ENCODE measurements around the gene PLA2G4F. TPM values are rescaled to one million over a fixed set of nuclear protein-coding genes. Genes with fewer than 3 reads are reported as not detected.

The PLA2G4F gene
- total RNA-seq, 1 donor from 2014 or later, result 35.1 TPM

GRCh38 chr15:42104095-42104891 lies 52.1 kb downstream of the PLA2G4F start:
- H3K27ac ChIP-seq, result no peak overlapping the region
- intact Hi-C loops (cut with DNase I), result no loop called here

GRCh38 chr15:42102646-42103235 lies 53.7 kb downstream of the PLA2G4F start:
- intact Hi-C loops (cut with DNase I), result no loop called here
- Histone ChIP-seq H3K4me1 (no peaks in the 10 kb centered on the region), H3K27me3 (no peaks in the 10 kb centered on the region), H3K27ac (no peak overlapping the region), H3K4me3 (no peak overlapping the region), H3K9me3 (no peaks in the 10 kb centered on the region), H3K36me3 (no peaks in the 10 kb centered on the region)
- DNase-seq (ENCODE audit: extremely low spot score in 2 of 2), result no peak
- no peak for TF ChIP-seq POLR2A (IDR thresholded peaks at IDR 0.05)
- TF ChIP-seq CTCF (IDR thresholded peaks at IDR 0.05), result no peak
- no peak for TF ChIP-seq POLR2AphosphoS5 (IDR thresholded peaks at IDR 0.05; ENCODE audit: insufficient read depth in 1 of 2, low read depth in 1 of 2)

More at GRCh38 chr15:42104095-42104891, 52.1 kb downstream of the PLA2G4F start:
- no peaks in the 10 kb centered on the region for H3K36me3 ChIP-seq
- H3K9me3 ChIP-seq, result no peaks in the 10 kb centered on the region
- TF ChIP-seq POLR2AphosphoS5 (IDR thresholded peaks at IDR 0.05; ENCODE audit: insufficient read depth in 1 of 2, low read depth in 1 of 2) (no peak), POLR2A (IDR thresholded peaks at IDR 0.05) (no peak), CTCF (IDR thresholded peaks at IDR 0.05) (no peak)
- DNase-seq (ENCODE audit: extremely low spot score in 2 of 2), result no peak
- no peak overlapping the region for H3K4me3 ChIP-seq
- no peaks in the 10 kb centered on the region for H3K27me3 ChIP-seq
- no peaks in the 10 kb centered on the region for H3K4me1 ChIP-seq

GRCh38 chr15:42101861-42102260 lies 54.6 kb downstream of the PLA2G4F start:
- no peak overlapping the region for H3K27ac ChIP-seq
- intact Hi-C loops (cut with DNase I), result no loop called here
- no peaks in the 10 kb centered on the region for H3K4me1 ChIP-seq
- H3K27me3 ChIP-seq, result no peaks in the 10 kb centered on the region
- DNase-seq (ENCODE audit: extremely low spot score in 2 of 2), result no peak
- no peaks in the 10 kb centered on the region for H3K36me3 ChIP-seq
- no peaks in the 10 kb centered on the region for H3K9me3 ChIP-seq
- no peak overlapping the region for H3K4me3 ChIP-seq
- no peak for TF ChIP-seq POLR2AphosphoS5 (IDR thresholded peaks at IDR 0.05; ENCODE audit: insufficient read depth in 1 of 2, low read depth in 1 of 2)
- no peak for TF ChIP-seq CTCF (IDR thresholded peaks at IDR 0.05)
- TF ChIP-seq POLR2A (IDR thresholded peaks at IDR 0.05), result no peak

GRCh38 chr15:42100021-42100800 lies 56.2 kb downstream of the PLA2G4F start:
- H3K27ac ChIP-seq, result peak overlapping the region; percentile 22
- H3K27me3 ChIP-seq, result no peaks in the 10 kb centered on the region
- H3K4me1 ChIP-seq, result no peaks in the 10 kb centered on the region
- no peaks in the 10 kb centered on the region for H3K36me3 ChIP-seq
- TF ChIP-seq CTCF (IDR thresholded peaks at IDR 0.05), result no peak
- TF ChIP-seq POLR2AphosphoS5 (IDR thresholded peaks at IDR 0.05; ENCODE audit: insufficient read depth in 1 of 2, low read depth in 1 of 2), result no peak
- TF ChIP-seq POLR2A (IDR thresholded peaks at IDR 0.05), result no peak
- no peak overlapping the region for H3K4me3 ChIP-seq
- DNase-seq (ENCODE audit: extremely low spot score in 2 of 2), result no peak
- no peaks in the 10 kb centered on the region for H3K9me3 ChIP-seq
- intact Hi-C loops (cut with DNase I), result no loop called here
